H1 (cell line): Measurements from ENCODE around the gene ARHGEF7. TPM values are rescaled to one million over a fixed set of nuclear protein-coding genes. Genes with fewer than 3 reads are reported as not detected.

Source experiments
- CTCF ChIA-PET: fragments of 300-600 bp; sonication (Branson Sonifier 250); formaldehyde crosslinking; loops from one replicate; lab custom pipeline; 2021; ENCODE audit not compliant: partially characterized antibody; lab: Charles Lee
- POLR2A ChIA-PET: fragments of 300-600 bp; sonication (Branson Sonifier 250); formaldehyde crosslinking; loops from one replicate; lab custom pipeline; 2021; ENCODE audit warnings: inconsistent platforms; ENCODE audit not compliant: partially characterized antibody; lab: Charles Lee
- DNase-seq, 2 experiments: peaks; one replicate each; pipeline versions ENCODE4 v3.0.0 to v3.0.0-alpha.2; 2010 to 2022; ENCODE audit warnings: low spot score in 2 of 2, low read depth in 1 of 2, mixed read lengths in 1 of 2
- FAIRE-seq: peaks from 2 replicates; lab custom pipeline; 2011; peaks lifted over from hg19 to GRCh38; lab: Jason Lieb, UNC
- H2AFZ ChIP-seq: 2 replicates; pipeline ENCODE4 v1.8.1; 2012; ENCODE audit warnings: low read length, inconsistent platforms
- H2AK5ac ChIP-seq: 2 replicates; pipeline ENCODE4 v1.6.1; 2013; ENCODE audit warnings: low read depth, low read length
- H2BK120ac ChIP-seq: replicated peaks from 2 replicates; pipeline ENCODE3; 2013; ENCODE audit warnings: low read depth, low read length, inconsistent platforms
- H2BK12ac ChIP-seq: 2 replicates; pipeline ENCODE4 v1.6.1; 2013; ENCODE audit warnings: low read depth, low read length
- H2BK15ac ChIP-seq: 2 replicates; pipeline ENCODE4 v1.6.1; 2013; ENCODE audit warnings: low read length
- H2BK20ac ChIP-seq: 2 replicates; pipeline ENCODE4 v1.6.1; 2013; ENCODE audit warnings: low read length
- H2BK5ac ChIP-seq: 2 replicates; pipeline ENCODE4 v1.6.1; 2013; ENCODE audit warnings: low read depth, low read length
- H3K14ac ChIP-seq: 2 replicates; pipeline ENCODE4 v1.6.1; 2013; ENCODE audit warnings: inconsistent platforms; ENCODE audit not compliant: insufficient read length
- H3K18ac ChIP-seq: 2 replicates; pipeline ENCODE4 v1.6.1; 2013; ENCODE audit warnings: low read length; ENCODE audit errors: extremely low read depth
- H3K23ac ChIP-seq: 2 replicates; pipeline ENCODE4 v1.6.1; 2013; ENCODE audit warnings: inconsistent platforms; ENCODE audit not compliant: insufficient read length
- H3K23me2 ChIP-seq: 2 replicates; pipeline ENCODE4 v1.6.1; 2013; ENCODE audit warnings: low read depth, low read length
- H3K27ac ChIP-seq: 2 replicates; pipeline ENCODE4 v1.6.1; 2011; ENCODE audit warnings: low read depth, low read length, inconsistent platforms
- H3K27me3 ChIP-seq, 4 experiments: replicated peaks in 1 of 4; 1 replicate in 1 of 4; 2 replicates in 3 of 4; pipeline versions ENCODE4 v1.6.1 to v1.8.1; 2011 to 2013; ENCODE audit warnings: low read length in 3 of 4, mild to moderate bottlenecking in 3 of 4, inconsistent platforms in 2 of 4, mixed read lengths in 2 of 4, moderate library complexity in 1 of 4; ENCODE audit not compliant: control insufficient read depth in 3 of 4, insufficient read depth in 3 of 4; ENCODE audit errors: extremely low read depth in 1 of 4
- H3K36me3 ChIP-seq, 4 experiments: 2 replicates each; pipeline versions ENCODE4 v1.6.1 to v1.8.1; 2011 to 2013; ENCODE audit warnings: mild to moderate bottlenecking in 4 of 4, low read length in 3 of 4, moderate library complexity in 2 of 4, control low read depth in 1 of 4, inconsistent platforms in 1 of 4; ENCODE audit not compliant: insufficient read depth in 4 of 4, control insufficient read depth in 2 of 4
- H3K4ac ChIP-seq: replicated peaks from 2 replicates; pipeline ENCODE3; 2013; ENCODE audit warnings: low read length, low read depth, mixed read lengths, inconsistent platforms; ENCODE audit not compliant: insufficient read length
- H3K4me1 ChIP-seq, 4 experiments: replicated peaks in 1 of 4; 1 replicate in 1 of 4; 2 replicates in 3 of 4; pipeline versions ENCODE4 v1.6.1 to v1.8.1; 2011 to 2013; ENCODE audit warnings: low read length in 3 of 4, inconsistent platforms in 2 of 4, mixed read lengths in 1 of 4; ENCODE audit not compliant: insufficient read depth in 4 of 4, control insufficient read depth in 3 of 4
- H3K4me2 ChIP-seq, 2 experiments: 2 replicates each; pipeline versions ENCODE4 v1.6.1 to v1.8.1; 2011 to 2013; ENCODE audit warnings: low read depth in 2 of 2, low read length in 2 of 2, control low read depth in 1 of 2, inconsistent platforms in 1 of 2, mild to moderate bottlenecking in 1 of 2; ENCODE audit not compliant: insufficient read depth in 1 of 2
- H3K4me3 ChIP-seq, 4 experiments: fragments of 200-600, 300-600 bp in 1 of 4; sonication (generic), shearing (Covaris generic), sonication (Bioruptor Twin) in 1 of 4; 2 replicates each; pipeline versions ENCODE4 v1.5.1 to v1.8.1; 2011 to 2016; ENCODE audit warnings: low read length in 4 of 4, low read depth in 3 of 4, control low read depth in 2 of 4, inconsistent platforms in 2 of 4, mild to moderate bottlenecking in 2 of 4, mixed read lengths in 1 of 4, moderate library complexity in 1 of 4; ENCODE audit not compliant: insufficient read depth in 2 of 4; ENCODE audit errors: extremely low read depth in 1 of 4
- H3K56ac ChIP-seq: replicated peaks from 2 replicates; pipeline ENCODE3; 2013; ENCODE audit warnings: low read depth, mild to moderate bottlenecking, mixed read lengths, low read length, inconsistent platforms; ENCODE audit not compliant: insufficient read length
- H3K79me1 ChIP-seq: 2 replicates; pipeline ENCODE4 v1.6.1; 2013; ENCODE audit warnings: low read depth, low read length, control low read depth
- H3K79me2 ChIP-seq, 2 experiments: 2 replicates each; pipeline versions ENCODE4 v1.6.1 to v1.8.1; 2012 to 2013; ENCODE audit warnings: low read length in 2 of 2, mild to moderate bottlenecking in 2 of 2, inconsistent platforms in 1 of 2; ENCODE audit not compliant: insufficient read depth in 2 of 2, control insufficient read depth in 1 of 2
- H3K9ac ChIP-seq, 4 experiments: replicated peaks in 1 of 4; 1 replicate in 1 of 4; 2 replicates in 3 of 4; pipeline versions ENCODE4 v1.6.1 to v1.8.1; 2011 to 2013; ENCODE audit warnings: low read depth in 3 of 4, low read length in 3 of 4, control low read depth in 2 of 4, mild to moderate bottlenecking in 2 of 4, moderate library complexity in 2 of 4, inconsistent platforms in 1 of 4; ENCODE audit errors: extremely low read depth in 1 of 4
- H3K9me3 ChIP-seq, 2 experiments: 2 replicates each; pipeline versions ENCODE4 v1.6.1 to v1.8.1; 2012 to 2013; ENCODE audit warnings: mild to moderate bottlenecking in 2 of 2, moderate library complexity in 2 of 2, control low read depth in 1 of 2, inconsistent platforms in 1 of 2, low read depth in 1 of 2, low read length in 1 of 2, mixed read lengths in 1 of 2; ENCODE audit not compliant: insufficient read depth in 2 of 2
- H4K20me1 ChIP-seq, 2 experiments: replicated peaks in 1 of 2; 2 replicates each; pipeline versions ENCODE3 to v1.8.1; 2011 to 2013; ENCODE audit warnings: inconsistent platforms in 2 of 2, low read length in 2 of 2, mild to moderate bottlenecking in 1 of 2; ENCODE audit not compliant: insufficient read depth in 2 of 2, control insufficient read depth in 1 of 2
- H4K5ac ChIP-seq: 2 replicates; pipeline ENCODE4 v1.6.1; 2013; ENCODE audit warnings: low read length, low read depth, mixed read lengths, inconsistent platforms; ENCODE audit not compliant: insufficient read length
- H4K8ac ChIP-seq: 2 replicates; pipeline ENCODE4 v1.8.0; 2013; ENCODE audit warnings: mild to moderate bottlenecking, moderate library complexity, low read length, inconsistent platforms; ENCODE audit not compliant: insufficient read depth; ENCODE audit errors: extremely low read depth
- H4K91ac ChIP-seq: replicated peaks from 2 replicates; pipeline ENCODE3; 2013; ENCODE audit warnings: low read length, mixed read lengths, inconsistent platforms; ENCODE audit not compliant: insufficient read length
- CEBPB ChIP-seq: IDR thresholded peaks from 2 replicates; pipeline ENCODE4 v1.6.1; 2012; ENCODE audit warnings: low read depth, low read length
- EZH2 ChIP-seq: fragments of 200-600 bp; sonication (generic); IDR thresholded peaks from 2 replicates; pipeline ENCODE4 v1.7.1; 2012; ENCODE audit warnings: low read depth, mild to moderate bottlenecking, moderate library complexity, low read length, inconsistent platforms; ENCODE audit not compliant: severe bottlenecking
- GABPA ChIP-seq: IDR thresholded peaks from 2 replicates; pipeline ENCODE4 v1.6.1; 2011; ENCODE audit warnings: mild to moderate bottlenecking, low read length, moderate library complexity, borderline replicate concordance; ENCODE audit not compliant: insufficient read depth
- HDAC2 ChIP-seq, 2 experiments: fragments of 300-600 bp in 1 of 2; sonication (generic) in 1 of 2; IDR thresholded peaks; 2 replicates each; pipeline ENCODE4 v1.6.1; 2011 to 2012; ENCODE audit warnings: low read depth in 2 of 2, low read length in 2 of 2, mild to moderate bottlenecking in 2 of 2, moderate library complexity in 2 of 2, borderline replicate concordance in 1 of 2, inconsistent platforms in 1 of 2
- JUND ChIP-seq: IDR thresholded peaks from 2 replicates; pipeline ENCODE4 v1.6.1; 2011; ENCODE audit warnings: mild to moderate bottlenecking, improper control_type of control experiment, low read length
- KDM4A ChIP-seq: IDR thresholded peaks from one replicate; pipeline ENCODE4 v1.7.1; 2012; ENCODE audit warnings: low read depth, mild to moderate bottlenecking, moderate library complexity, low read length, inconsistent platforms; ENCODE audit not compliant: severe bottlenecking
- MAX ChIP-seq: IDR thresholded peaks from 2 replicates; pipeline ENCODE4 v1.6.1; 2012; ENCODE audit warnings: inconsistent platforms
- SAP30 ChIP-seq: fragments of 300-600 bp; sonication (generic); IDR thresholded peaks from 2 replicates; pipeline ENCODE4 v1.7.1; 2012; ENCODE audit warnings: low read length, moderate library complexity, mild to moderate bottlenecking, inconsistent platforms; ENCODE audit not compliant: insufficient read depth, insufficient replicate concordance
- SP1 ChIP-seq: IDR thresholded peaks from 2 replicates; pipeline ENCODE4 v1.6.1; 2011; ENCODE audit warnings: low read depth, low read length
- YY1 ChIP-seq: IDR thresholded peaks from 2 replicates; pipeline ENCODE4 v1.6.1; 2011; ENCODE audit warnings: low read depth, mild to moderate bottlenecking, low read length
- WGBS, 2 experiments: shearing (Covaris generic) in 1 of 2; methylation state at CpG; one replicate each; pipeline versions ENCODE4 v1.1.6 to v1.1.7; 2013 to 2015; ENCODE audit warnings: low lambda C conversion rate in 2 of 2, mixed read lengths in 2 of 2, inconsistent platforms in 1 of 2, low coverage in 1 of 2, missing lambda C conversion rate in 1 of 2; ENCODE audit not compliant: insufficient replicate concordance in 2 of 2, insufficient coverage in 1 of 2, insufficient read length in 1 of 2; ENCODE audit errors: extremely low coverage in 1 of 2, missing lambda C conversion rate in 1 of 2; 5-methylcytosine and 5-hydroxymethylcytosine counted together
- polyA plus RNA-seq, 7 experiments: library from polyadenylated mRNA; depleted of rRNA in 3 of 7; stranded (reverse) in 5 of 7; unstranded in 2 of 7; fragments of >200 nt in 5 of 7; fragments of 200-250 nt in 2 of 7; gene quantifications; 1 replicate in 5 of 7; 2 replicates in 1 of 7; 4 replicates in 1 of 7; pipeline versions ENCODE4 v1.2.1 to v1.2.3, GENCODE V29; 2011 to 2013; ENCODE audit warnings: missing spikeins in 2 of 7, mixed read lengths in 2 of 7
- total RNA-seq: library from RNA; stranded (reverse); fragmentation: NEBNext Ultra II Directional; extraction: Animal tissue kit (Norgen Biotek cat#: 25700); gene quantifications from 2 replicates; pipeline ENCODE4 v1.2.1, GENCODE V29; 2021

ARHGEF7 gene
- total and polyA plus RNA-seq, 2 of the 8 experiments (the other 6 are each of a cell fraction or from before 2014, with no cell fraction given): 26.2 to 56.5 TPM

GRCh38 chr13:111065698-111066097 is 49.4 kb upstream of the ARHGEF7 start:
- Histone ChIP-seq H4K5ac (no peak overlapping the region), H3K27ac (no peak overlapping the region), H3K4me1 (peaks cover 12 to 32% (median 23%) of the 10 kb centered on the region in 4 experiments), H2BK20ac (peak overlapping the region; percentile 55; the same call in 1 of the 2 replicates), H2BK5ac (no peak overlapping the region), H3K23ac (no peak overlapping the region), H3K79me1 (no peaks in the 10 kb centered on the region; the same call in 1 of the 2 replicates), H3K9ac (no peak overlapping the region), H2AFZ (no peak overlapping the region), H3K18ac (no peak overlapping the region; the same call in 1 of the 2 replicates), H3K27me3 (peaks cover 0 to 16% (median 11%) of the 10 kb centered on the region in 4 experiments; a peak in 6 of 7 replicates), H3K79me2 (no peaks in the 10 kb centered on the region), H2BK15ac (no peak overlapping the region; the same call in 1 of the 2 replicates)
- no peak for DNase-seq
- TF ChIP-seq GABPA (no peak), KDM4A (no peak), SP1 (no peak), CEBPB (no peak), MAX (no peak), JUND (no peak), YY1 (no peak), SAP30 (no peak), EZH2 (no peak), HDAC2 (IDR thresholded peaks at IDR 0.05; ENCODE audit: borderline replicate concordance in 1 of 2, low read depth in 2 of 2, low read length in 2 of 2) (no peak)
- TF ChIP-seq, all 59 proteins: peak for 0
- H3K4me3 ChIP-seq: no peak overlapping the region
- H3K9me3 ChIP-seq: peaks cover 3% of the 10 kb centered on the region in 2 experiments; a peak in 2 of 4 replicates
- H3K36me3 ChIP-seq: no peaks in the 10 kb centered on the region
- peak overlapping the region; percentile 76 for H4K91ac ChIP-seq
- no peak overlapping the region for H4K8ac ChIP-seq
- H3K4me2 ChIP-seq: no peak overlapping the region; a peak in 1 of 4 replicates
- peaks cover 6% of the 10 kb centered on the region; the same call in 1 of the 2 replicates for H3K23me2 ChIP-seq
- ChIA-PET CTCF (interaction anchor here (1.0 to 5.2 kb wide), 5 partner anchors 8 to 29 kb away, joined by 3 to 88 read pairs (median 3); no protein-coding TSS in a partner anchor), POLR2A (no interaction called here)
- H2BK12ac ChIP-seq: peak overlapping the region; percentile 46; the same call in 1 of the 2 replicates
- WGBS, 2 experiments: 85% methylated on average over 6 of the region's 12 CpGs; no CpG with 5 or more reads in 1 of the 2 experiments
- no peak overlapping the region for H3K4ac ChIP-seq
- no peak overlapping the region for H3K14ac ChIP-seq
- FAIRE-seq: no peak
- H4K20me1 ChIP-seq: no peaks in the 10 kb centered on the region
- H2AK5ac ChIP-seq: no peak overlapping the region
- H2BK120ac ChIP-seq: peak overlapping the region; percentile 48
- no peak overlapping the region for H3K56ac ChIP-seq
